A673 (cell line): ENCODE data around the gene DCAF15. TPM values are rescaled to one million over a fixed set of nuclear protein-coding genes. Genes with fewer than 3 reads are reported as not detected.
"Not testable (repeated sequence)": the region's sequence is repeated elsewhere in the genome, so short reads cannot be mapped to it uniquely, and the experiment has no call there.

Experiments used
- BruUV-seq: library from RNA; stranded (reverse); fragments of 400-500 nt; replicated peaks from 2 replicates; lab custom pipeline; 2021; lab: Mats Ljungman, UMichigan
- CTCF ChIA-PET: fragments of 300-600 bp; sonication (Branson Sonifier 250); formaldehyde crosslinking; loops from one replicate; lab custom pipeline; 2022; ENCODE audit warnings: antibody characterized with exemption; lab: Charles Lee
- POLR2A ChIA-PET: fragments of 300-600 bp; sonication (Branson Sonifier 250); formaldehyde crosslinking; loops from one replicate; lab custom pipeline; 2022; ENCODE audit warnings: antibody characterized with exemption; ENCODE audit not compliant: low non-redundant PET; lab: Charles Lee
- DNase-seq: peaks from one replicate; pipeline ENCODE4 v3.0.0-alpha.2; 2015; ENCODE audit warnings: low spot score
- H3K27ac ChIP-seq: fragments of 200-600 bp; sonication (generic); 2 replicates; pipeline ENCODE4 v1.5.1; 2016; ENCODE audit warnings: mixed run types, low read depth, mild to moderate bottlenecking, mixed read lengths, antibody characterized with exemption, low read length; ENCODE audit not compliant: poor library complexity, severe bottlenecking
- H3K27me3 ChIP-seq: fragments of 200-600 bp; sonication (generic); replicated peaks from 2 replicates; pipeline ENCODE4 v1.6.1; 2017; ENCODE audit warnings: mixed run types, low read depth, mild to moderate bottlenecking, mixed read lengths, antibody characterized with exemption, low read length; ENCODE audit not compliant: insufficient read depth, poor library complexity
- H3K36me3 ChIP-seq: fragments of 200-600 bp; sonication (generic); 2 replicates; pipeline ENCODE4 v1.6.1; 2016; ENCODE audit warnings: mixed run types, mild to moderate bottlenecking, mixed read lengths, antibody characterized with exemption, low read length; ENCODE audit not compliant: insufficient read depth, poor library complexity, severe bottlenecking
- H3K4me1 ChIP-seq: fragments of 200-600 bp; sonication (generic); 2 replicates; pipeline ENCODE4 v1.6.1; 2017; ENCODE audit warnings: mixed run types, mild to moderate bottlenecking, mixed read lengths, antibody characterized with exemption, low read length; ENCODE audit not compliant: insufficient read depth, poor library complexity, severe bottlenecking
- H3K4me3 ChIP-seq: fragments of 200-600 bp; sonication (generic); 2 replicates; pipeline ENCODE4 v1.5.1; 2016; ENCODE audit warnings: low read depth, mixed run types, mild to moderate bottlenecking, mixed read lengths, low read length; ENCODE audit not compliant: poor library complexity, severe bottlenecking
- H3K9me3 ChIP-seq: fragments of 200-600 bp; sonication (generic); 2 replicates; pipeline ENCODE4 v1.6.1; 2016; ENCODE audit warnings: mixed run types, low read depth, mild to moderate bottlenecking, mixed read lengths, antibody characterized with exemption, low read length; ENCODE audit not compliant: poor library complexity, severe bottlenecking
- CTCF ChIP-seq: fragments of 300-800, 200-600 bp; sonication (generic); conservative IDR thresholded peaks from 2 replicates; pipeline ENCODE4 v1.5.1; 2017; ENCODE audit warnings: low read depth, mild to moderate bottlenecking, antibody characterized with exemption, low read length, moderate library complexity, mixed read lengths
- EZH2 ChIP-seq: fragments of 200-600 bp; sonication (generic); IDR thresholded peaks from 2 replicates; pipeline ENCODE4 v1.6.1; 2017; ENCODE audit warnings: borderline replicate concordance, low read depth, mild to moderate bottlenecking, mixed read lengths, antibody characterized with exemption, low read length; ENCODE audit not compliant: poor library complexity, severe bottlenecking
- intact Hi-C: fragments of 100-400 bp; cut with micrococcal nuclease; formaldehyde crosslinking; loops from one replicate; pipeline ENCODE4 v1.10.0; 2022; ENCODE audit not compliant: unreplicated experiment
- total RNA-seq: library from RNA; stranded (reverse); gene quantifications from 2 replicates; pipeline ENCODE4 v1.2.3, GENCODE V29; 2021

DCAF15 gene
- total RNA-seq, 1 experiment from 2014 or later = 65.4 TPM

GRCh38 chr19:13920524-13920923 is 31.8 kb upstream of the DCAF15 start:
- DNase-seq = no peak
- POLR2A ChIA-PET = no interaction called here
- no TSS peak for BruUV-seq
- H3K36me3 ChIP-seq = peaks cover 17% of the 10 kb centered on the region
- H3K4me1 ChIP-seq = no peaks in the 10 kb centered on the region
- intact Hi-C loops = no loop called here
- CTCF ChIA-PET = no interaction called here
- TF ChIP-seq EZH2 (no peak), CTCF (no peak)
- no peaks in the 10 kb centered on the region for H3K27me3 ChIP-seq
- peaks cover 5% of the 10 kb centered on the region for H3K9me3 ChIP-seq
- H3K27ac ChIP-seq = no peak overlapping the region
- H3K4me3 ChIP-seq = no peak overlapping the region

- TF ChIP-seq EZH2 (no peak), CTCF (no peak)
- H3K27ac ChIP-seq = no peak overlapping the region
- BruUV-seq = no TSS peak
- DNase-seq = peak; percentile 80
- POLR2A ChIA-PET = interaction anchor here (0.8 kb wide), 1 partner anchor 100 kb away, joined by 3 read pairs; no protein-coding TSS in a partner anchor
- CTCF ChIA-PET = no interaction called here
- intact Hi-C loops = no loop called here
- no peak overlapping the region for H3K4me3 ChIP-seq
- H3K36me3 ChIP-seq = peaks cover 17% of the 10 kb centered on the region
- H3K27me3 ChIP-seq = no peaks in the 10 kb centered on the region
- no peaks in the 10 kb centered on the region for H3K4me1 ChIP-seq
- peaks cover 5% of the 10 kb centered on the region for H3K9me3 ChIP-seq
Observed at GRCh38 chr19:13920940-13921747, 31.2 kb upstream of the DCAF15 start.

GRCh38 chr19:13922118-13922517 is 30.2 kb upstream of the DCAF15 start:
- H3K4me1 ChIP-seq, H3K4me3 ChIP-seq, H3K9me3 ChIP-seq, BruUV-seq, CTCF ChIA-PET, H3K27ac ChIP-seq, intact Hi-C loops, DNase-seq, H3K27me3 ChIP-seq: not testable (repeated sequence)
- peaks cover 21% of the 10 kb centered on the region for H3K36me3 ChIP-seq
- POLR2A ChIA-PET = interaction anchor here (0.8 kb wide), 1 partner anchor 101 kb away, joined by 3 read pairs; no protein-coding TSS in a partner anchor
